Stimulated activated CD4-positive, alpha-beta T cell treated with anti-CD3 and anti-CD28 coated beads, Interleukin-2, amount 100 ng/mL, for 4 hours (primary cell): Measurements from ENCODE around the gene ACOT7.
"Not testable (repeated sequence)": the region's sequence is repeated elsewhere in the genome, so short reads cannot be mapped to it uniquely, and the experiment has no call there.

Experiments
- DNase-seq: peaks from one replicate; pipeline ENCODE4 v3.0.0-alpha.2; 2020; ENCODE audit warnings: low read depth

The ACOT7 gene

DNA sequence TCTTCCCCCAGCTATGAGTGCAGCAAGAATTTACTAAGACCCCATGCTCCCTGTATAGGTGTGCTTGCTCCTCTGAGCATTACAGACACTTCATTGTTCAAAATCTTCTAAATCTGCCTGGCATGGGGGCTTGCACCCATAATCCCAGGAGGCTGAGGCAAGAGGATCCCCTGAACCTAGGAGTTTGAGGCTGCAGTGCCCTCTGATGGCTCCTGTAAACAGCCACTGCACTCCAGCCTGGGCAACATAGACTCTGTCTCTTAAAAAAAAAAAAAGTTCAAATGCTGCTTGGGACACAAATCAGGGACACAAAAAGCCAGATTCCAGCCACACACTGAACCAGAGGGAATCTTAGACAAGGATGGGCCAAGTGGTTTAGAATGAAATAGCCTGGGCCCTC is 3.4 kb upstream of the ACOT7 start:
- DNase-seq = no peak

DNA sequence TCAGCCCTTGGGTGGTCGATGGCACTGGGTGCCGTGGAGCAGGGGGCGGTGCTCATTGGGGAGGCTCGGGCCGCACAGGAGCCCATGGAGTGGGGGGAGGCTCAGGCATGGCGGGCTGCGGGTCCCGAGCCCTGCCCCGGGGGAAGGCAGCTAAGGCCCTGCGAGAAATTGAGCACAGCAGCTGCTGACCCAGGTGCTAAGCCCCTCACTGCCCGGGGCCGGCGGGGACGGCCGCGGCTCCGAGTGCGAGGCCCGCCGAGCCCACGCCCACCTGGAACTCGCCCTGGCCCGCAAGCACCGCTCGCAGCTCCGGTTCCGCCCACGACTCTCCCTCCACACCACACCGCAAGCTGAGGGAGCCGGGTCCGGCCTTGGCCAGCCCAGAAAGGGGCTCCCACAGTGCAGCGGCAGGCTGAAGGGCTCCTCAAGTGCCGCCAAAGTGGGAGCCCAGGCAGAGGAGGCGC is 2.2 kb upstream of the ACOT7 start:
- not testable (repeated sequence) for DNase-seq

DNA sequence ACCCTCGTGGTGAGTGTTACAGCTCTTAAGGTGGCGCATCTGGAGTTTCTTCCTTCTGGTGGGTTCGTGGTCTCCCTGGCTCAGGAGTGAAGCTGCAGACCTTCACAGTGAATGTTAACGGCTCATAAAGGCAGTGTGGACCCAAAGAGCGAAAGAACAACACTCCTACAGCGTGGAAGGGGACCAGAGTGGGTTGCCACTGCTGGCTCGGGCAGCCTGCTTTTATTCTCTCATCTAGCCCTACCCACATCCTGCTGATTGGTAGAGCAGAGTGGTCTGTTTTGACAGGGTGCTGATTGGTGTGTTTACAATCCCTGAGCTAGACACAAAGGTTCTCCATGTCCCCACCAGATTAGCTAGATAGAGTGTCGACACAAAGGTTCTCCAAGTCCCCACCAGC is 1.6 kb upstream of the ACOT7 start:
- not testable (repeated sequence) for DNase-seq

DNA sequence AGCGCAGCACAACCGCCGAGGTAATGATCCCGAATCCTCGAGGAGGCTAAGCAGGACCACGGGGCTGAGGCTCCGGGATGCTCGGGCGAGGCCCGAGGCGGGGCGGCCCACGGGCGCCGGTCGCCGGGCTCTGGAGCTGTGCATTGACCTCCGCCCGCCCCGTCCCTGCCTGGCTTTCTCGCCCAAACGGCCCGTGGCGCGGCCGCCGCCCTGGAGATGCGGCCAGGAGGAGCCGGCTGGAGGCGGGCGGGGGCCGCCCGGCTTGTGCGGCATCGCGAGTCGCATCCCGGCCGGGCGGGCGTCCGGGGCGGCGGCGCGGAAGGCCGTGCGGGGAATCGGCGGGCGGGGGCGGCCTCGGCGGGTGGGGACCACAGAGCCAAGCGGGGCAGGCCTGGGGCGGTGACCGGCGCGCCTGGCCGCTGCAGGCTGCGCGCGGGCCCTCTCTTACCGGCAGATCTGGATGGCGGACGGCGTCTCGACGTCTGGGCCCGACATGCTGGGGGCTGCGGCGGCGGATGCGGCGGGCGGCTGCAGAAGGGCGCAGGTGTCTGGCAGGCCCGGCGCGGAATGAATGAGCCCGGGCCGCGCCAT is 663 bp downstream of the ACOT7 start:
- no peak for DNase-seq

DNA sequence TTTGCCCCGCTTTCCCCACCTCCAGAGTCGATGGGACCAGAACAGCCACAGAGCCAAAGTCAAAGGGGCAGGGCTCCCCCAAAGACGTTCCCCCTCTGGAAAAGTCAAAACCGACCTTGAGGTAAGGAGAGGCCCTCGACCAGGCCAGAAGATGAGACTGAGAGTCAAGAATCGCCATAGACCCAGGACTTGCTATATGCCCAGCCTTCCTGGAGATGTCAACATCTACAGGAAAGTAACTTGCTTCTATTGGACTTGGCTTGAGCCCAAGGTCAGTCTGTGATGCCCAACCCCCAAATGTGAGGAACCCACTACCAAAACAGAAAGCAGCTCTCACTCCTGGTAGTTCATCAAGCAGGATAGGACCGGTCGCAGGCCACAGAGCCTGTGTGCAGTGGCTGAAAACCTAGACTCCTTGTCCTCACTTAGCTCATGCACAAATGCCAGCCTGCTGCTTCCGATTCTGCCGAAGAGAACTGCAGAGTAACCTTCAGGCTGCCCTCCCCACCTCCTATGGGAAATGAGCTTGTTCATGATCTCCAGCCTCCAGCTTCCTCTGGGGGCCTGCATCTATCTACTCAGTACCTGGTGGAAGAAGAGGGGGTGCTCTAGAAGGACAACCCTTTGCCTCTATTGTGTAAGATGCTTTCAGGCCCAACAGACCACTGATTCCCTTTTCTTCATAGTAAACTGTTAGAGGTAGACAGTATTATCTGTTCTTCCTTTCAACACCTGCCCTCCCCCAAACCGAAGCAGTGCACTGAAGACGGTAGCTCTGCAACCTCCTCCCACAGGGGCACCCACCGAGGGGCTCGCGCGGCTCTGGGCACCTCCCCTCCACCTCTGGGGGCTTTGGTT is 1.4 kb downstream of the ACOT7 start:
- no peak for DNase-seq

DNA sequence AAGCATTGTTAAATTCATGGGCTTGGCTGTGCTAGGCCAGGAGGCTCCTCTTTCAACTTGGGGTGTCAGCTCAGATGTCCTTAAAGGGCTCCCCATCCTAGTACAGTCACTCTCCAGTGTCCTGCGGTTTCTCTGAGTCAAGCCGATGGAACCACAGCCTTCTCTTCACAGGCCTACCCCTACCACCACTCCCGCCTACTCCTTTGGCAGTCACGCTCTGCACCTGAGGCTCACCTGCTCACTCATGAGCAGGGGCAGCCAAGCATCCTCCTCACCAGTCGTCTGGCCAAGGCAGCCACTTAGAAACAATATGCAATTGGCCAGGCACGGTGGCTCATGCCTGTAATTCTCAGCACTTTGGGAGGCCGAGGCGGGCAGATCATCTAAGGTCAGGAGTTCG is 3.6 kb downstream of the ACOT7 start:
- DNase-seq = no peak

DNA sequence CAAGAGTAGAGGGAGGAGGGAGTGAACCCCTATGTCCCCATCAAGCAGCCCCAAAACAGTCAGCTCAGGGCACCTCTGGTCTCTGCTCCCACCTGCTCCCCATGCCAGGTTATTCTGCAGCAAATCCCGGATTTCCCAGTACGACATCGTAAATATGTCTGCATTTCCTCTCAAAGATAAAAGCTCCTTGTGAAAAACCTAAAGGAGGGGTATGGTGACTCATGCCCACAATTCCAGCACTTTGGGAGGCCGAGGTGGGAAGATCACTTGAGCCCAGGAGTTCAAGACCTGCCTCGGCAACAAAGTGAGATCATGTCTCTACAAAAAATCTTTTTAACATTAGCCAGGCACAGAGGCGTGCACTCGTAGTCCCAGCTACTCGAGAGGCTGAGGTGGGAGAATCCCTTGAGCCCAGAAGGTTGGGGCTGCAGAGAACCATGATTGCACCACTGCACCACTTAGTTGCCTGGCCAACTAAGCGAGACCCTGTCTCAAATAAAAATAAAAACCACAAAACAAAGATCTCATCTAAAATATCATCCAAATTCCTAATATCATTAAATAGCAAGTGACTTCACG is 7.1 kb downstream of the ACOT7 start:
- no peak for DNase-seq

DNA sequence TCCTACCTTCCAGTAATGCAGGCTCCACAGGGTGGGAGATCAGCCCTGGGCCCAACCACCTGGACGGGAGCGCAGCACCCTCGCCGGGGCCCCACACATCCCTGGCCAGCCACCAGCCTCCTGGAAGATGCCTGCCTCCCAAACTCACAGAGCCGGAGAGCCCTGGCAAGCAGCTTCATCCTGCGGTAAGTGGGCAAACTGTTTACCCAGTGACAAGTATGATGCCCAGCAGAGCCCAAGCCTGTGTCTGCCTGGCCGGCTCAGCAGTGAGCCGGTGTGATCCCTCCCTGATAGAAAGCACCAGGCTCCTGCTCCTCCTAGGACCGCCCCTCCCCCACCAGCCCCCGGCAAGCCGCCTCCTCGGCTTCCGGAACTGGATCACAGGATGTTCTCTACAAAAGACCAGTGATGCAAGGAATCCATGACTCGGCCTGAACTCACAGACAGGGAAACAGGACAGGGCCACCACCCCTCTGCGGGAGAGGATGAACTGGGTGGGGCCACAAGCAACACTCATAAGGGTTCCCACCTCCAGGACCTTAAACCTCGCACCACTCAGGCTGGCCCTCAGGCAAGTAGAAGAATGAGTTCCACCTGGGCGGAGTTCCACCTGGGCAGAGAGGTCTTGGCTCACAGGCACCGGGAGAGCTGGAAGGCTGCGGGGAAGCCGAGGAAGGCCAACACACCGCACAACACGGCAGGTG is 7.9 kb downstream of the ACOT7 start:
- DNase-seq = no peak

DNA sequence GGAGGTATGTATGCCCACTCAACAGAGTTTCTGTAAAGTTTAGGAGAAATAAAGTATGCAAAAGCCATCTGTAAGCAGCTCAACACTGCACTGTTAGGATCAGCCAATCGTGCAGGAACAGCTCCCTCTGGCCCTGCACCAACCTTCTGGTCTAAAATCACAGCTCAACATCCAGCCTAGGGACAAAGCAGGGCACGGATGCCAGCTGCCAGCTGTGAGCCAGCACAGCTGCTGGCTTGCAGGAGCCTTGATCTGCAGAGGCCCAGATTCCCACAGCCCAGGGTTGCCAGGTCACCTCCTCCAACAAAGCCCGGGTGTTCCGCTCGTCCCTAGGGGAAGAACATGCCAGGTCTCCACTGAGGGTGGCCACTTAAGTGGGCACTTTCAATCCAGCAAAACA is 8.6 kb downstream of the ACOT7 start:
- no peak for DNase-seq

DNA sequence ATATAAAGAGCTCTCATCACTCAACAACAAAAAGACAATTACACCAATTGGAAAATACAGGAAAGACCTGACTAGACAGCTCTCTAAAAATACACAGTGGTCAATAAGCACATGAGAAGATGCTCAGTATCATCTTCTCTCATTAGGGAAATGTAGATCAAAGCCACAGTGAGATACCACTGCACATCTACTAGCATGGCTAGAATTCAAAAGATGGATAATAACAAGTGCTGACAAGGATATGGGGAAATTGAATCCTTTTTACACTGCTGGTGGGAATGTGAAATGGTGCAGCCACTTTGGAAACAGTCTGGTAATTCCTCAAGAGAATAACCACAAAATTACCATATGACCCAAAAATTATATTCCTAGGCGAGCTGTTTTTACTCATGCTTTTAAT is 9.4 kb downstream of the ACOT7 start:
- DNase-seq = no peak

DNA sequence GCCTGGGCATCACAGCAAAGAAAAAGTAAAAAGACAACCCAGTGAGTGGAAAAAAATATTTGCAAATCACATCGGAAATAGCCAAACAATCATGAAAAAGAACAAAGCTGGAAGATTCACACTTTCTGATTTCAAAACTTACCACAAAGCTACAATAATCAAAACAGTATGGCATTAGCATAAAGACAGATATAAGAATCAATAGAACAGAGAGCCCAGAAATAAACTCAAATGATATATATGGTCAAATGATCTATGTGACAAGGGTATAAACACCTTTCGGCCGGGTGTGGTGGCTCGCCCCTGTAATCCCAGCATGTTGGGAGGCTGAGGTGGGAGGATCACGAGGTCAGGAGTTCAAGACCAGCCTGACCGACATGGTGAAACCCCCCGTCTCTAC is 13.5 kb downstream of the ACOT7 start:
- DNase-seq = no peak

DNA sequence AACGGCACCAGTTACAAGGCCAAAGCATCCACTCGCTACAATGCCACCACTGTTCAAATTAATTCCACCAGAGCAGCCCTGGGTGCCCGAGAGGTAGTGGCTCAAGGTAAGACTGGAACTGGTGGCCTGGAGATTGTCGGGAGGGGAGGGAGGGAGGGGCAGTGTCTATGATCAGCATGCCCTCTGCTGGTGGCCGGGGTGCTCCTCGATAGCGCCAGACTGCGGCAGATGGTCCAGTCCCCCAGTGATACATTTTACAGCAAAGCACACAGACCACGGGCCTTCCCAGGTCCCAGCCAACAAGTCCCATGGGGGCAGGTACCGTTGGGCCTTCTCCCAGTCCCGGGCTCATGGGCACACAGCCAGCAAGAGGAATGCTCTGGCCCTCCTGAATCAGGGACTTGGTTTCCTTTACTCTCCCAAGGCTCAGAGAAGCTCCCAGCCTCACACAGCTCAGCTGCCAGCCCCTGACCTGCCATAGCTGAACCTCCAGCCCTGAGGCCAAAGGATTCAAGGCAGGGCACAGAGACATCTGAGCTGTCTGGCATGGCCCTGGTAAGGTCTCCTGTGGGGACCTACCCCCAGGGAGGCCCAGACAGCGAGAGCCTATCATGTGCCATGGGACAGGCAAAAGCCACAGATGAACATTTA is 15.3 kb downstream of the ACOT7 start:
- no peak for DNase-seq

DNA sequence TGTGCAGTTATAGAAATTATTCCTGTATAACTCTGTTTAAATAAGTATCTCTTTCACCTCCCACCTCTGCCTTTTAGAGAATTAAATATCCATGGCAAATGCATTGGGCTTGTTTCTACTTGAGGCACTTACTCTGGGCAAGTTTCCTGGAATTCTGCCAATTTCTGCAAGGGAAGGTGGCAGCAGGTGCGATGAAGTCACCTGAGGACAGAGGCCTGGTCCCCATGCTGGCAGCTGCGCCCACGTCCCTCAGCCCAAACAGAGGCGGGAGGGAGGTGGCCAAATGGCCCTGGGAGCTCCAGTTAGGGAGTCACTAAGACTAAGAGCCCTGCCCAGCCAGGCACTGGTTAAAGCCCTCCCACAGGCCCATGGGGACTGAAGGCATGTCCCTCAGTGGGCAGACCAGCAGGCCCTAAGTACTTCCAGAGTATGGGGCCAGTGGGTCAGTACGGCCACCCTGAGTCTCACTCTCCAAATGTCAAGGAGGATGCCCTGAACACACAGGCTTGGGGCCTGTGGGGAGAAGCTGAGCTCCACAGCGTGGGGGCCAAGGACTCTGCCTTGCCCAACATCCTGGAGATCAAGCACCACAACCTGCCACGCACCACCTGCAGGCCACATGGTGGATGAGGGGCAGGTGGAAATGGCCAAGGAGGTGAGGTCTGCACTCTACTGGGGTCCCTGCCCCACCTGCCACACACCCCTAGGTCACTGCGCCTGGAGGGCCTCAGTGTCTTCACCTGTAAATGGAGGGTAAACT is 19.4 kb downstream of the ACOT7 start:
- DNase-seq = no peak

DNA sequence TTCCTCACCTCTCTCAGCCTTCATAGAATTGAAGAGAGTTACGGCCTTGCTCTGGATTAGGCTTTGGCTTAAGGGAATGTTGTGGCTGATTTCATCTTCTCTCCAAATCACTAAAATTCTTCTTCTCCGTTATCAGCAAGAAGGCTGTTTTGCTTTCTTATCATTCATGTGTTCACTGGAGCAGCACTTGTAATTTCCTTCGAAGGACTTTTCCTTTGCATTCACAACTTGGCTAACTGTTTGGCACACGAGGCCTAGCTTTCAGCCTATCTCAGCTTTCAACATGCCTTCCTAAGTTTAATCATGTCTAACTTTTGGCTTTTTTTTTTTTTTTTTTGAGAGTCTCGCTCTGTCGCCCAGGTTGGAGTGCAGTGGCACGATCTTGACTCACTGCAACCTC is 21.3 kb downstream of the ACOT7 start:
- DNase-seq = not testable (repeated sequence)

DNA sequence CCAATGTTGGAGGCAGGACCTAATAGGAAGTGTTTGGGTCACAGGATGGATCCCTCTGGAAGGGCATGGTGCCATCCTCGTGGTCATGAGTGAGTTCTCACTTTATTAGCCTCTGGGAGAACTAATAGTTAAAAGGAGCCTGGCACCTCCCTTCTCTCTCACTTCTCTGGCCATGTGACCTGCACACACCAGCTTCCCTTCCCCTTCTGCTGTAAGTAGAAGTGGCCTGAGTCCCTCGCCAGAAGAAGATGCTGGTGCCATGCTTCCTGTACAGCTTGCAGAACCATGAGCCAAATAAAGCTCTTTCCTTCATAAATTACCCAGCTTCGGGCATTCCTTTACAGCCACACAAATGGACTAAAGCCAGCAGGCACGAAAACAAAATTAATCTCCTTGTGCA is 23.6 kb downstream of the ACOT7 start:
- DNase-seq = no peak

DNA sequence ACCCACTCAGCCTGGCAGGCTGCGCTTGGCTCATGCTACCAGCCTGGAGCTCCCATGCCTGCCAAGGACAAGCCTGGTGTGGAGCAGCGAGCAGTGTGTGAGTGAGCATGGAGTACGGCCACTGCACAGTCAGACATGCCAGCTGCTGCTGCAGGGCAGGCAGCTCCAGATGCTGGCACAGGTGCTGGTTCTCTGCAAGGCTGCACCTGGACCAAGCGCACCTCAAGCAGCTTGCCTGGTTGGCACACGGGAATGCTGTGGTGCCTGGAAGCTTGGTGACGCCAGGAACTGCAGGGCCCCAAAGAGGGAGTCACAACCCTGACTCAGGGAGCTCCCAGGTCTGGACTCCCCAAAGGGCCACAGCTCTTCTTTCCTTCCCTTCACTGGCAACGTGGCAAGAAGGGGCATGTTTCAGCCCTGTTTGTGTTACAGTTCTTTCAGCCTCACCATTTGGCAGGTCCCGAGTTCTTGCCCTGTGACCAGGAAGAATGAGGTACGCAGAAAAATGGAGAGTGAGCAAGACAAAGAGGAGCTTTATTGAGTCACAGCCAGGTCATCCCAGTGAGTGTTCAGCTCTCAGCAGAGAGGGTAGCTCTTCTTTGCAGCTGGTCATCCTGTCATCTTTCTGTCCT is 26.1 kb downstream of the ACOT7 start:
- DNase-seq = no peak

DNA sequence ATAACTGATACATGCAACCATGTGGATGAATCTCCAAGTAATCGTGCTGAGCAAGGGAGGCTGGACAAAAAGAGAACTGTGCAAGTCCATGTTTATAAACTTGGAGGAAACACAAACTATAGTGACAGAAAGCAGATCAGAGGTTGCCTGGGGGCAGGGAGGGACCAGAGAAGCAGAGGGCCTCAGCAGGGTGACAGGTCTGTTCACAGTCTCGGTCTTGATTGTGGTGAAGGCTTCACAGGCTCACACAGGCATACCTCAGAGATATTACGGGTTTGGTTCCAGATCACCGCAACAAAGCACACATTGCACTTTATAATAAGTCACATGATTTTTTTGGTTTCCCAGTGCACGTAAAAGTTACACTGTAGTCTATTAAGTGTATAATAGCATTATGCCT is 28.5 kb downstream of the ACOT7 start:
- peak; percentile 18 for DNase-seq

DNA sequence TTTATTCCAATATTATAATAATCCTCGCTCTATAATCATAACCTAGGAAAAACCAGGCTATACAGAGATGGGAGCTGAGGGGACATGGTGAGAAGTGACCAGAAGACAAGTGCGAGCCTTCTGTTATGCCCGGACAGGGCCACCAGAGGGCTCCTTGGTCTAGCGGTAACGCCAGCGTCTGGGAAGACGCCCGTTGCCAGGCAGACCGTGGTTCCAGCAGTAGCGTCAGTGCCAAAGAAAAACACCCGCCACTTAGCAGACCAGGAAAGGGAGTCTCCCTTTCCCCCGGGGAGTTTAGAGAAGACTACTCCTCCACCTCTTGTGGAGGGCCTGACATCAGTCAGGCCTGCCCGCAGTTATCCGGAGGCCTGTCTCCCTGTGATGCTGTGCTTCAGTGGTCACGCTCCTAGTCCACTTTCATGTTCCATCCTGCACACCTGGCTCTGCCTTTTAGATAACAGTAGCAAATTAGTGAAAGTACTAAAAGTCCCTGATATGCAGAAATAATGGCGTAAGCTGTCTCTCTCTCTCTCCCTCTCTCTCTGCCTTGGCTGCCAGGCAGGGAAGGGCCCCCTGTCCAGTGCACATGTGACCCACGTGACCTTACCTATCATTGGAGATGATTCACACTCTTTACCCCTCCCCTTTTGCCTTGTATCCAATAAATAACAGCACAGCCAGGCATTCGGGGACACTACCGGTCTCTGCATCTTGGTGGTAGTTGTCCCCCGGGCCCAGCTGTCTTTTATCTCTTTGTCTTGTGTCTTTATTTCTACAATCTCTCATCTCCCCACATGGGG is 30.3 kb downstream of the ACOT7 start:
- not testable (repeated sequence) for DNase-seq

DNA sequence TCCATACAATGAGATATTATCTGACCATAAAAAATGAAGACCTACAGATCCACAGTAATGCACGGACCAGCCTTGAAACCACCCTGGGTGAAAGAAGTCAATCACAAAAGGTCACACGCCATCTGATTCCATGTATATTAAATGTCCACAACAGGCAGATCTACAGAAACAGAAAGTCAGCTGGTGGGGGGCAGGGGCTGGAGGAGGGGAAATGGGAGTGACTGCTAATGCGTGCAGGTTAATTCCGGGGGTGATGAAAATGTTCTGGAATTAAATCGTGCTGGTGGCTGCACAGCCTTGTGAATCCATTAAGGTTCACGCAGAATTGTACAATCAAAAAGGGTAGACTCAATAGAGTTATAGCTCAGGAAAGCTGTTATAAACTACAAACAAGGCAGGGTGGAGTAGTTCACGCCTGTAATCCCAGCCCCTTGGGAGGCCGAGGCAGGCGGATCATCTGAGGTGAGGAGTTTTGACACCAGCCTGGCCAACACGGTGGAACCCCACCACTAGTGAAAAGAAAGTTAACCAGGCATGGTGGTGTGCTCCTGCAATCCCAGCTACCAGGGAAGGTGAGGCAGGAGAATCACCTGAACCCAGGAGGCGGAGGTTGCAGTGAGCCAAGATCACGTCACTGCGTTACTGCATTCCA is 32.3 kb downstream of the ACOT7 start:
- no peak for DNase-seq
